Smooth muscle cell of the brain vasculature (primary cell): Measurements from ENCODE around the gene RASA3.

Experiments
- DNase-seq: peaks from one replicate; pipeline ENCODE4 v3.0.0-alpha.2; 2012; ENCODE audit warnings: low read depth, low spot score

The RASA3 gene

GRCh38 chr13:114007566-114007965 is 124.9 kb downstream of the RASA3 start:
- DNase-seq = no peak

GRCh38 chr13:114005206-114005724 is 127.2 kb downstream of the RASA3 start:
- no peak for DNase-seq

- peak; percentile 49 for DNase-seq
Measured at GRCh38 chr13:114004420-114005205, 127.8 kb downstream of the RASA3 start.

- DNase-seq = no peak
Measured at GRCh38 chr13:114002771-114003321, 129.6 kb downstream of the RASA3 start.

GRCh38 chr13:114002009-114002544 is 130.3 kb downstream of the RASA3 start:
- no peak for DNase-seq

GRCh38 chr13:114001331-114002008 is 131.0 kb downstream of the RASA3 start:
- no peak for DNase-seq

- DNase-seq = no peak
Measured at GRCh38 chr13:114000151-114001040, 132.0 kb downstream of the RASA3 start.

GRCh38 chr13:113999618-113999910 is 132.9 kb downstream of the RASA3 start:
- no peak for DNase-seq

GRCh38 chr13:113998781-113999617 is 133.4 kb downstream of the RASA3 start:
- no peak for DNase-seq

- DNase-seq = peak; percentile 15
Measured at GRCh38 chr13:113997845-113998751, 134.3 kb downstream of the RASA3 start.

- no peak for DNase-seq
Measured at GRCh38 chr13:113996912-113997745, 135.3 kb downstream of the RASA3 start.

GRCh38 chr13:113996081-113996911 is 136.1 kb downstream of the RASA3 start:
- DNase-seq = no peak

GRCh38 chr13:113995051-113995601 is 137.3 kb downstream of the RASA3 start:
- DNase-seq = no peak

GRCh38 chr13:113992276-113993005 is 140.0 kb downstream of the RASA3 start:
- DNase-seq = no peak

GRCh38 chr13:113991676-113992179 is 140.7 kb downstream of the RASA3 start:
- no peak for DNase-seq

GRCh38 chr13:113991191-113991669 is 141.2 kb downstream of the RASA3 start:
- no peak for DNase-seq
